Posterior vena cava (tissue), 2 donors: ENCODE results near the gene KLF5. TPM values are rescaled to one million over a fixed set of nuclear protein-coding genes. Genes with fewer than 3 reads are reported as not detected.

Experiments
- DNase-seq: peaks from one replicate; pipeline ENCODE4 v3.0.0-alpha.2; 2020; ENCODE audit warnings: low spot score
- intact Hi-C, 2 donors: fragments of 100-400 bp; cut with DNase I; formaldehyde crosslinking; loops; one replicate each; pipeline versions ENCODE4 v1.14.1 to v1.14.2; 2022 to 2023
- total RNA-seq, 2 donors: library from RNA; stranded (reverse); fragmentation: NEBNext Ultra II Directional; extraction: Animal tissue kit (Norgen Biotek cat#: 25700); gene quantifications; one replicate each; pipeline ENCODE4 v1.2.1, GENCODE V29; 2021
- donor health status: DM: yes; HTN: yes; CAD: no.
- donor health status: DM: yes; HTN: yes; CAD: no.

The KLF5 gene
- total RNA-seq, 2 donors from 2014 or later, result 3.6 to 6.0 TPM

- intact Hi-C loops, result no loop called here
- DNase-seq, result no peak
Observed at GRCh38 chr13:73109969-73110368, 51.2 kb downstream of the KLF5 start.

GRCh38 chr13:73110814-73111213, 52.0 kb downstream of the KLF5 start:
- intact Hi-C loops, result no loop called here
- no peak for DNase-seq

- no peak for DNase-seq
- intact Hi-C loops, result no loop called here
Observed at GRCh38 chr13:73111331-73111730, 52.5 kb downstream of the KLF5 start.

- intact Hi-C loops, result loop anchor here in 1 of 2 donors (5.0 kb wide), 1 partner anchor 482 kb away; no protein-coding TSS in a partner anchor
- no peak for DNase-seq
Observed at GRCh38 chr13:73119612-73120011, 60.8 kb downstream of the KLF5 start.
